Measurements from ENCODE around the gene DMTF1. TPM values are rescaled to one million over a fixed set of nuclear protein-coding genes. Genes with fewer than 3 reads are reported as not detected.

Gene DMTF1
- total and polyA plus RNA-seq, 2 experiments from 2014 or later: 37.8 to 75.1 TPM

DNA sequence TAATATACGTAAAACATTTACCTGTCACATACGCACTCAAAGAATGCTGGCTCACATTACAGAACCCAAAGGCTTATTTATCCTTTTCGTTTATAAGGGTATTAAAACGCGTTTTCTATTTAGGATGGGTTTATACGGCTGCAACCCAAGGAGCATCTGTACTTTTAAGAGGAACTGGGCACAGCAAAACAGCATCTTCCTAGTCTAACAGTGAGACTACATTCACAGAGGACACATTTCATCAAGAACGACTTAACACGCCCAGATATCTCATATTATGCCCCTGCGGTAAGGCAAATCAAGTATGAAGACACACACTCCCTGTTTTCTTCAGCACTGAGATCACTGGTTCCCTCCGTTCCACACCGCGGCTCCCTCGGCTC lies 533 bp upstream of the DMTF1 start:
- Histone ChIP-seq H3K4me3 (peak overlapping the region; percentile 32), H2AFZ (peak overlapping the region; percentile 70), H3K27me3 (no peaks in the 10 kb centered on the region), H3K36me3 (replicated peaks; ENCODE audit: insufficient read depth, low read depth) (no peaks in the 10 kb centered on the region), H3K27ac (peak overlapping the region; percentile 98), H3K4me2 (peak overlapping the region; percentile 81), H3K79me2 (peaks cover 36% of the 10 kb centered on the region), H3K9me2 (replicated peaks; ENCODE audit: insufficient read depth) (no peaks in the 10 kb centered on the region), H3K4me1 (ENCODE audit: insufficient read depth) (peaks cover 13% of the 10 kb centered on the region), H3K9me3 (ENCODE audit: low read depth) (no peaks in the 10 kb centered on the region), H4K20me1 (ENCODE audit: insufficient read depth, poor library complexity, severe bottlenecking) (peaks cover 29% of the 10 kb centered on the region)
- DNase-seq (ENCODE audit: low spot score): no peak
- TF ChIP-seq, protein P1, sequence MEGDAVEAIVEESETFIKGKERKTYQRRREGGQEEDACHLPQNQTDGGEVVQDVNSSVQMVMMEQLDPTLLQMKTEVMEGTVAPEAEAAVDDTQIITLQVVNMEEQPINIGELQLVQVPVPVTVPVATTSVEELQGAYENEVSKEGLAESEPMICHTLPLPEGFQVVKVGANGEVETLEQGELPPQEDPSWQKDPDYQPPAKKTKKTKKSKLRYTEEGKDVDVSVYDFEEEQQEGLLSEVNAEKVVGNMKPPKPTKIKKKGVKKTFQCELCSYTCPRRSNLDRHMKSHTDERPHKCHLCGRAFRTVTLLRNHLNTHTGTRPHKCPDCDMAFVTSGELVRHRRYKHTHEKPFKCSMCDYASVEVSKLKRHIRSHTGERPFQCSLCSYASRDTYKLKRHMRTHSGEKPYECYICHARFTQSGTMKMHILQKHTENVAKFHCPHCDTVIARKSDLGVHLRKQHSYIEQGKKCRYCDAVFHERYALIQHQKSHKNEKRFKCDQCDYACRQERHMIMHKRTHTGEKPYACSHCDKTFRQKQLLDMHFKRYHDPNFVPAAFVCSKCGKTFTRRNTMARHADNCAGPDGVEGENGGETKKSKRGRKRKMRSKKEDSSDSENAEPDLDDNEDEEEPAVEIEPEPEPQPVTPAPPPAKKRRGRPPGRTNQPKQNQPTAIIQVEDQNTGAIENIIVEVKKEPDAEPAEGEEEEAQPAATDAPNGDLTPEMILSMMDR (IDR thresholded peaks at IDR 0.05; ENCODE audit: poor library complexity): no peak
- TF ChIP-seq EZH2 (IDR thresholded peaks at IDR 0.05; ENCODE audit: borderline replicate concordance) (no peak), EZH2phosphoT487 (IDR thresholded peaks at IDR 0.05; ENCODE audit: low read depth, severe bottlenecking, unreplicated experiment) (no peak)
- WGBS (ENCODE audit: low lambda C conversion rate, missing lambda C conversion rate): 4% methylated on average over 13 of the region's 13 CpGs

DNA sequence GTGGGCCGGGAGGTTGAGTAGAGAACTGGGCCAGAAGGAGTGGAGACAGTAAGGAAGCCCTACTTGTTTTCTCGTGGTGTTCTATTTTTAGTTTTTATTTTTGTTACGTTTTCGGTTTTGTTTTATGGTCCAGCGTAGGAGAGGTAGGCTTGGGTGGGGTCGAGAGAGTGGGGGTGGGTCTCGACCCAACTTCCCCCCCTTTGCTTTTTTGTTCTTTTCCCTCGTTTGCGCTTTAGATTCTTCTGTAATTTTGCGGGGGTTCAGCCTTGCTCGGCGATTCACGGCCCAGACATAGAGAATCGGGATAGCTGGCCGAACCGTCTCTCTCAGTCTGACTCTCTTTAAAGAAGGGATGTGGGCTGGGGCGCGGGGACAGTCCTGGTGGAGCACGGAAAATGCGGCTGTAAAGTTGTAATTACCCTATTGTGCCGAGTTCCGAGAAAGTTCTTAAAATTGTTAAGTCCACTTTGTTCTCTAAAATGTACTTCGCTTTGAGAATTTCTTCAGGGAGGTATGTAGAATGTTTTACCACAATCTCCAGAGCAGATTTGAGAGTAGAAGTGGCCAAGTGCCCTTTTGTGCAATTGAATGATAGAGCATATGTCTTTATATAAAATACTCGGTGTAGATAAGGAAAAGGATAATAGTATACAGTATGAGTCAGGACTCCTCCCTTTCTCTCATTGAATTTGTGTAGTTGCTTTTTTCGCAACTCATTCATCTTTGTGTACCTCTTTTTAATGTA lies 816 bp downstream of the DMTF1 start:
- peak; percentile 53 for DNase-seq (ENCODE audit: low spot score)
- Histone ChIP-seq H3K4me1 (ENCODE audit: insufficient read depth) (peaks cover 13% of the 10 kb centered on the region), H3K27ac (peak overlapping the region; percentile 98), H2AFZ (peak overlapping the region; percentile 11), H3K36me3 (replicated peaks; ENCODE audit: insufficient read depth, low read depth) (no peaks in the 10 kb centered on the region), H3K4me2 (peak overlapping the region; percentile 79), H3K9me3 (ENCODE audit: low read depth) (no peaks in the 10 kb centered on the region), H3K79me2 (peaks cover 50% of the 10 kb centered on the region), H3K4me3 (peak overlapping the region; percentile 38), H3K27me3 (no peaks in the 10 kb centered on the region), H3K9me2 (replicated peaks; ENCODE audit: insufficient read depth) (no peaks in the 10 kb centered on the region), H4K20me1 (ENCODE audit: insufficient read depth, poor library complexity, severe bottlenecking) (peaks cover 42% of the 10 kb centered on the region)
- TF ChIP-seq, protein P1 (IDR thresholded peaks at IDR 0.05; ENCODE audit: poor library complexity): no peak
- TF ChIP-seq EZH2 (IDR thresholded peaks at IDR 0.05; ENCODE audit: borderline replicate concordance): no peak
- no peak for TF ChIP-seq EZH2phosphoT487 (IDR thresholded peaks at IDR 0.05; ENCODE audit: low read depth, severe bottlenecking, unreplicated experiment)
- WGBS (ENCODE audit: low lambda C conversion rate, missing lambda C conversion rate): under 1% methylated on average over 23 of the region's 25 CpGs

DNA sequence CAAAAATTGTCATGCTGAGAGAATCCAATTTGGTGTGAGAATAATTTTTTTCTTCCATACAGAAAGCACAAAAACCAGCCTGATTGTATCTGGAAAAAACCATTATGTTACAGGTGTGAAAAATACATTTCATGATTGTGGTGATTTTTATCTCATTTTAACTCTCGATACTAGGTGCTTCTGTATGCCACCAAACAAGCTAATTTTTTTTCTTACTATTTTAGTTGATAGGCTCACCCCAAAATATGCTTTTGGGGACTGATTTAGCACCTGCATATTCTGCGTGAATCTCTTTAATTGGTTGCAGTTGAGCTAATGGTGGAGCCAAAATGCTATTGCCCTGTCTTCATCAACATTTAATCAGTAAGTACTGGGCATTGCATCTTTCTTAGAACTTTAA lies 1.9 kb downstream of the DMTF1 start:
- no peaks in the 10 kb centered on the region for H3K27me3 ChIP-seq
- peak overlapping the region; percentile 79 for H3K4me2 ChIP-seq
- TF ChIP-seq EZH2 (IDR thresholded peaks at IDR 0.05; ENCODE audit: borderline replicate concordance) (no peak), EZH2phosphoT487 (IDR thresholded peaks at IDR 0.05; ENCODE audit: low read depth, severe bottlenecking, unreplicated experiment) (no peak)
- TF ChIP-seq, protein P1 (IDR thresholded peaks at IDR 0.05; ENCODE audit: poor library complexity): no peak
- DNase-seq (ENCODE audit: low spot score): no peak
- peak overlapping the region; percentile 98 for H3K27ac ChIP-seq
- H3K9me3 ChIP-seq (ENCODE audit: low read depth): no peaks in the 10 kb centered on the region
- H3K79me2 ChIP-seq: peaks cover 61% of the 10 kb centered on the region
- H3K4me3 ChIP-seq: peak overlapping the region; percentile 38
- WGBS (ENCODE audit: low lambda C conversion rate, missing lambda C conversion rate): 16% methylated on average over 2 of the region's 2 CpGs
- H4K20me1 ChIP-seq (ENCODE audit: insufficient read depth, poor library complexity, severe bottlenecking): peaks cover 52% of the 10 kb centered on the region
- H3K36me3 ChIP-seq (replicated peaks; ENCODE audit: insufficient read depth, low read depth): no peaks in the 10 kb centered on the region
- no peak overlapping the region for H2AFZ ChIP-seq
- H3K9me2 ChIP-seq (replicated peaks; ENCODE audit: insufficient read depth): no peaks in the 10 kb centered on the region
- H3K4me1 ChIP-seq (ENCODE audit: insufficient read depth): peaks cover 13% of the 10 kb centered on the region

Measured in hepatocyte (in vitro differentiated cells).